Dendritic cell treated with granulocyte-macrophage colony-stimulating factor and Interleukin-4, amounts not matched to agents 40 ng/mL and 50 ng/mL, for 4 days (primary cell): ENCODE results near the gene MXRA7.
"Not testable (repeated sequence)": the region's sequence is repeated elsewhere in the genome, so short reads cannot be mapped to it uniquely, and the experiment has no call there.

Experiments used
- H3K27ac Mint-ChIP-seq: one replicate; pipeline ENCODE4 v1.8.0; 2022; ENCODE audit warnings: mild to moderate bottlenecking, mixed read lengths
- H3K27me3 Mint-ChIP-seq: one replicate; pipeline ENCODE4 v1.8.0; 2022; ENCODE audit warnings: mild to moderate bottlenecking, mixed read lengths
- H3K36me3 Mint-ChIP-seq: one replicate; pipeline ENCODE4 v1.8.0; 2022; ENCODE audit warnings: low read depth, mixed read lengths
- H3K4me1 Mint-ChIP-seq: one replicate; pipeline ENCODE4 v1.8.0; 2022; ENCODE audit warnings: low read depth, mixed read lengths
- H3K4me3 Mint-ChIP-seq: one replicate; pipeline ENCODE4 v1.8.0; 2022; ENCODE audit warnings: mild to moderate bottlenecking, moderate library complexity, mixed read lengths
- H3K9me3 Mint-ChIP-seq: one replicate; pipeline ENCODE4 v1.8.0; 2022; ENCODE audit warnings: mixed read lengths
- intact Hi-C: fragments of 100-400 bp; cut with micrococcal nuclease; formaldehyde crosslinking; loops from one replicate; pipeline ENCODE4 v1.15.0; 2022

Gene MXRA7

DNA sequence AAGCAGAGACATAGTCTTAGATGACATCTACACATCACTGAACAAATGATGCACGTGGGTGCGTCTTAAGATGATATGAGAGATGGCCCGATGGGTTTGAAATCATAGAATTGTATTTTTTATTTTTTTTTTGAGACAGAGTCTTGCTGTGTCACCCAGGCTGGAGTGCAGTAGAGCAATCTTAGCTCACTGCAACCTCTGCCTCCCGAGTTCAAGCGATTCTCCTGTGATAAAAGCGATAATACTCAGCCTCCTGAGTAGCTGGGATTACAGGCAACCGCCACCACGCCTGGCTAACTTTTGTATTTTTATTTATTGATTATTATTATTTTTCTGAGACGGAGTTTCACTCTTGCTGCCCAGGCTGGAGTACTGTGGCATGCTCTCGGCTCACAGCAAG lies 72.5 kb downstream of the MXRA7 start:
- no peak overlapping the region for H3K4me3 Mint-ChIP-seq
- H3K9me3 Mint-ChIP-seq = no peaks in the 10 kb centered on the region
- H3K36me3 Mint-ChIP-seq = no peaks in the 10 kb centered on the region
- H3K27me3 Mint-ChIP-seq = peaks cover 14% of the 10 kb centered on the region
- H3K27ac Mint-ChIP-seq = no peak overlapping the region
- no peaks in the 10 kb centered on the region for H3K4me1 Mint-ChIP-seq
- intact Hi-C loops = no loop called here

DNA sequence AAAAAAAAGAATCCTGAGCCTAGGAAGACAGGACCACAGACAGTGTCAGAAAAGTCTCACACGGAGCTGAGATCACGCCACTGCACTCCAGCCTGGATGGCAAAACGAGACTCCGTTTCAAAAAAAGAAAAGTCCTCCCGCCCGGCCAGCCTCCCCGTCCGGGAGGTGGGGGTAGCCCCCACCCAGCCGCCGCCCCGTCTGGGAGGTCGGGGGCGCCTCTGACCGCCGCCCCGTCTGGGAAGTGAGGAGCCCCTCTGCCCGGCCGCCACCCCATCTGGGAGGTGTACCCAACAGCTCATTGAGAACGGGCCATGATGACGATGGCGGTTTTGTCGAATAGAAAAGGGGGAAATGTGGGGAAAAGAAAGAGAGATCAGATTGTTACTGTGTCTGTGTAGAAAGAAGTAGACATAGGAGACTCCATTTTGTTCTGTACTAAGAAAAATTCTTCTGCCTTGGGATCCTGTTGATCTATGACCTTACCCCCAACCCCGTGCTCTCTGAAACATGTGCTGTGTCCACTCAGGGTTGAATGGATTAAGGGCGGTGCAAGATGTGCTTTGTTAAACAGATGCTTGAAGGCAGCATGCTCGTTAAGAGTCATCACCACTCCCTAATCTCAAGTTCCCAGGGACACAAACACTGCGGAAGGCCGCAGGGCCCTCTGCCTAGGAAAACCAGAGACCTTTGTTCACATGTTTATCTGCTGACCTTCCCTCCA lies 74.1 kb downstream of the MXRA7 start:
- intact Hi-C loops, H3K4me1 Mint-ChIP-seq, H3K36me3 Mint-ChIP-seq, H3K27ac Mint-ChIP-seq, H3K4me3 Mint-ChIP-seq, H3K9me3 Mint-ChIP-seq: not testable (repeated sequence)
- peaks cover 12% of the 10 kb centered on the region for H3K27me3 Mint-ChIP-seq

DNA sequence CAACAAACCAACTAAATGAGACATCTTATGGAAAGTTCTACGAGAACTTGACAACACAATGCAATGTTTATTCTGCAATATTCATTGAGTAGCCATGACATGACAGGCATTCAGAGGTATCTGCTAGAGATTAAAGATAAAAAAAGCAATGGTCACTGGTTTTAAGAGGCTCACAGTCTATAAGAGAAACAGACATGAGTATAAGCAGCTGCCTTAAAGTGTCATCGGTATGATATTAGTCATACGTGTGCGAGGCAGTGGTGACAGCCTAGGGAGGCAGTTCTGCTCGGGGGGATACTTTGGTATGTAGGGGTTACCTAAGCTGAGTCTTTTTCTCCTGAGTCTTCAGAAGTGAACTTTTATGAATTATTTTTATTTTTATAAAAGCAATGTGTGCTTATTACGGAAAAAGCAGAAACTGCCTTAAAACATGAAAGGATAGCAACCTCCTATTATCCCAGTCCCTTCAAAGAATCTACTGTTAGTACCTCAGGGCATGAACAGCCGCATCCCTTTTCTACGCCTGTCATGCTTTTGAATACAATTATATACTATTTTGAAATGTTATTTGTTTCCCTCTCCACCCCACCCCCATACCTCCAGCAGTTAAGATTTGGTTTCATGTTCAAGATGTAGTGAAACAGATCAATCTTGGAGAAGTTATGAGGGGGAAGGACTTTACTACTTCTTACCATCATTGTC lies 75.0 kb downstream of the MXRA7 start:
- intact Hi-C loops = no loop called here
- Mint-ChIP-seq H3K4me1 (no peaks in the 10 kb centered on the region), H3K27me3 (peaks cover 12% of the 10 kb centered on the region), H3K9me3 (no peaks in the 10 kb centered on the region), H3K4me3 (no peak overlapping the region), H3K36me3 (no peaks in the 10 kb centered on the region), H3K27ac (no peak overlapping the region)

DNA sequence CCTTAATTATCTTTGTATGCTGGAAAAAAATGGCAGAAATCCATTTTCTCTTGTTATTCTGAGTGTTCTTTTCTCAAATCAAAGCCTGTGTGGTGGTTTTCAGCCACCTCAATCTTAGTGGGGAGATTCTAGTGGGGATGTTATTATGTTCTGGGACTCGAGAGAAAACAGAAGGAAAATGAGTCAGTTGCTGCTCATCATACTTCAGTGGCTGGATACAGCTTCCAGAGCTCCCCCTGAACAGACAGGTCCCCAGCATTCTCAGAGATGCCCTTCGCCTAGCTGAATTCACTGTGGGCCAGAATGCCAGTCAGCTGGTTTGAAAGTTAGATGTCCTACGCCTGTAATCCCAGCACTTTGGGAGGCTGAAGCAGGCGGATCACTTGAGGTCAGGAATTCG lies 75.7 kb downstream of the MXRA7 start:
- intact Hi-C loops = no loop called here
- Mint-ChIP-seq H3K4me3 (no peak overlapping the region), H3K36me3 (no peaks in the 10 kb centered on the region), H3K27ac (no peak overlapping the region), H3K27me3 (peaks cover 12% of the 10 kb centered on the region), H3K9me3 (no peaks in the 10 kb centered on the region), H3K4me1 (no peaks in the 10 kb centered on the region)

DNA sequence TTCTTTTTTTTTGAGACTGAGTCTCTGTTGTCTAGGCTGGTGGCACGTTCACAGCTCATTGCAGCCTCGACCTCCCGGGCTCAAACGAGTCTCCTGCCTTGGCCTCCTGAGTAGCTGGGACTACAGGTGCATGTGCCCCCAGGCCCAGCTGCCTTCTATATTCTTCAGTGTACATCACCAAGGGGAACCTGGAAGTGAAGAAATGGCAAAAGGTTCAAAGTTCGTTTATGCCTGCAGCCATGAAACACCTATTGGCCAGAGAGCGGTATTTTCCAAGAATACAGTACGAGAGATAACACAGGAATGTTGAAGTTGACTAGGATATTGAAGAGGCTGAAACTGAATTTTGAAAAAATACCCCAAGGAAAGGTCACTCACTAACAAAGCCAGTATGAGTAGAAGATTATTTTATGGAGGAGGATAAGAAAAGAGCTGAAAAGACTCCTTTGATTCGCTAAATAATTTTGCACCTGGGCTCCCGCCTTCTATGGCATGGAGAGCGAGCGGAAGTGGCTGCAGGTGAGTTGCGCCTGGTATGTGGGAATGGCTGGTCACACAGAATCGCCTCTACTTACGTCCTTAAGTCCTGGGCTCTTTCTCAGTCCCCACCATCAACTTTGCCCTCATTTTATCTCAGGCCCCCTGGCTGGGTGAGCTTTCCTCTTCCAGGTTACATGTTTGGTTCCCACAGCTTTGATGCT lies 77.0 kb downstream of the MXRA7 start:
- H3K4me3 Mint-ChIP-seq = no peak overlapping the region
- H3K36me3 Mint-ChIP-seq = no peaks in the 10 kb centered on the region
- no peak overlapping the region for H3K27ac Mint-ChIP-seq
- no peaks in the 10 kb centered on the region for H3K9me3 Mint-ChIP-seq
- intact Hi-C loops = no loop called here
- peaks cover 12% of the 10 kb centered on the region for H3K27me3 Mint-ChIP-seq
- no peaks in the 10 kb centered on the region for H3K4me1 Mint-ChIP-seq

DNA sequence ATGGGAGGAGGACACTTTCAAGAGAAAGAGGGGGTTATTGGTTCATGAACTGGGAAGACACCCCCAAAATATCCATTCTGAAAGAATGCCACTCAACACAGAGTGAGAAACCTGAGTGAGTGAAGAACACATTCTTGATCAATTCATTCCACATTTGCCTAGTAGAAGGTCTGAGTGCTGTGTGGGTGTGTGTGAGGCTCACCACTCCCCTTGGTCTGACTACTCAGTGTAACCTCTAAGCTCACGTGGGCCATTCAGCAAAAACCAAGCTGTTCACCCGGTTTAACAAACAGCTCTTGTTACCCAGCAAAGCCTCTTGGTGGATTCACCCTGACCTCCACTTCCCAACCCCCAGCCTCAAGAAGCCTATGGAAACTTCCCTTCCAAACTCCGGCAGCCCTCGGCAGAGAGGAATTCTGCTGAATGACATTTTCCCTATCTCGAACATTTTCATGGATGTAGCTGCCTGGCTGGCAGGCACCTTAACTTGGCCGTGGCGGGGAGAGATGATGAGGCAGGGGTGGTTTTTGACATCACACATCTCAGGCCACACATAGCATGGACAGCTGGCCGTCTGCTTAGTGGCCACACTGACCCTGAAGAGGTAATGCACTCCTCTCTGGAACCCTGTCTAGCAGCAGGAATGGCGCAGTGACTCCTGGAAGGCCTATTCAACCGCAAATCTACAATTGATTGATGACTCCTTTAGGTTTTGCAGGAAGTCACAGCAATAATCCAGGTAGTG lies 78.8 kb downstream of the MXRA7 start:
- Mint-ChIP-seq H3K27ac (no peak overlapping the region), H3K9me3 (no peaks in the 10 kb centered on the region), H3K36me3 (no peaks in the 10 kb centered on the region), H3K4me1 (no peaks in the 10 kb centered on the region), H3K27me3 (peaks cover 15% of the 10 kb centered on the region), H3K4me3 (no peak overlapping the region)
- intact Hi-C loops = no loop called here

DNA sequence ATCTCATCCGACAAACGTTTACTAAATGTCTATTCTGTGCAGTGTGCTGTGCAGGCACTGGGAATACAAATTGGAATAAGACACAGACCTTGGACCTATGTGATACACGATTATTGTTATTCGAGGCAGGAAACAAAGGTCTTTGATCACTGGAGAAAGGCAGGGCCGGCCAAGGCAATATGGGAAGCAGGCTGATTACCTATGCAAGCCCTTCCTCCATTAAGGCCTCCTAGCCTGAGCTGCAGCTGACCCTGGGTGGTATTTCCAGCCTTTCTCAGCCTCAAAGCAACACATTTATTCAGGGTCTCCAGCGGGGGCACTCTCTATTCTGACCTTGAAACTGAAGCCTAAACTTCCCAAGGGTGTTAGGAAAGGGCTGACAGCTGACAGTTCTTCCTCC lies 80.6 kb downstream of the MXRA7 start:
- Mint-ChIP-seq H3K9me3 (no peaks in the 10 kb centered on the region), H3K27ac (no peak overlapping the region), H3K4me1 (peaks cover 5% of the 10 kb centered on the region), H3K27me3 (peaks cover 11% of the 10 kb centered on the region), H3K36me3 (no peaks in the 10 kb centered on the region), H3K4me3 (no peak overlapping the region)
- intact Hi-C loops = no loop called here
